WTC11 (cell line): ENCODE data around the gene TMCC2. TPM values are rescaled to one million over a fixed set of nuclear protein-coding genes. Genes with fewer than 3 reads are reported as not detected.
A peak's percentile ranks its signal among the peaks of the same experiment; 100 is the strongest.

ENCODE experiments used
- ARID4B ChIP-seq: sonication (generic); formaldehyde crosslinking; IDR thresholded peaks from 2 replicates; pipeline ENCODE4 v1.8.0; 2023; ENCODE audit warnings: missing genetic modification reagents, mild to moderate bottlenecking, borderline replicate concordance
- ESRRA ChIP-seq: sonication (generic); formaldehyde crosslinking; IDR thresholded peaks from 2 replicates; pipeline ENCODE4 v1.8.1; 2022; ENCODE audit warnings: mild to moderate bottlenecking, missing genetic modification reagents, borderline replicate concordance
- FOXJ3 ChIP-seq: sonication (generic); formaldehyde crosslinking; IDR thresholded peaks from 2 replicates; pipeline ENCODE4 v1.9.0; 2021; ENCODE audit warnings: missing genetic modification reagents, mild to moderate bottlenecking, borderline replicate concordance
- GRHL2 ChIP-seq: fragments of 250-450 bp; sonication (Bioruptor Pico); IDR thresholded peaks from 2 replicates; pipeline ENCODE4 v1.8.0; 2022; ENCODE audit warnings: mild to moderate bottlenecking, moderate library complexity; ENCODE audit not compliant: insufficient replicate concordance, severe bottlenecking
- JAZF1 ChIP-seq: fragments of 250-450 bp; sonication (Bioruptor Pico); IDR thresholded peaks from 2 replicates; pipeline ENCODE4 v1.9.0; 2021; ENCODE audit warnings: moderate library complexity, mild to moderate bottlenecking, inconsistent platforms
- JUN ChIP-seq: sonication (generic); formaldehyde crosslinking; IDR thresholded peaks from 2 replicates; pipeline ENCODE4 v1.8.0; 2023; ENCODE audit warnings: mild to moderate bottlenecking, missing genetic modification reagents
- MAX ChIP-seq: sonication (generic); formaldehyde crosslinking; IDR thresholded peaks from 2 replicates; pipeline ENCODE4 v1.8.0; 2022; ENCODE audit warnings: mild to moderate bottlenecking, missing genetic modification reagents
- MXD4 ChIP-seq: fragments of 250-450 bp; sonication (Bioruptor Pico); IDR thresholded peaks from 2 replicates; pipeline ENCODE4 v1.8.0; 2021; ENCODE audit warnings: mild to moderate bottlenecking, moderate library complexity, borderline replicate concordance
- NR1H2 ChIP-seq: sonication (generic); formaldehyde crosslinking; IDR thresholded peaks from 2 replicates; pipeline ENCODE4 v1.9.0; 2021; ENCODE audit warnings: mild to moderate bottlenecking, moderate library complexity, missing genetic modification reagents
- ZBTB21 ChIP-seq: sonication (generic); formaldehyde crosslinking; IDR thresholded peaks from 2 replicates; pipeline ENCODE4 v1.8.1; 2023; ENCODE audit warnings: mild to moderate bottlenecking, missing genetic modification reagents, borderline replicate concordance
- ZNF219 ChIP-seq: sonication (generic); formaldehyde crosslinking; IDR thresholded peaks from 2 replicates; pipeline ENCODE4 v1.8.0; 2023; ENCODE audit warnings: missing genetic modification reagents, mild to moderate bottlenecking, borderline replicate concordance
- ZNF263 ChIP-seq: sonication (generic); formaldehyde crosslinking; IDR thresholded peaks from 2 replicates; pipeline ENCODE4 v1.8.1; 2022; ENCODE audit warnings: low read depth, mild to moderate bottlenecking, moderate library complexity, missing genetic modification reagents
- ZNF416 ChIP-seq: fragments of 250-450 bp; sonication (Bioruptor Pico); IDR thresholded peaks from 2 replicates; pipeline ENCODE4 v1.9.0; 2021; ENCODE audit warnings: mild to moderate bottlenecking, inconsistent platforms
- total RNA-seq: library from RNA; stranded (reverse); gene quantifications from 3 replicates; pipeline ENCODE4 v1.2.3, GENCODE V29; 2021
- TF ChIP-seq, protein P1 (sequence below): sonication (generic); formaldehyde crosslinking; IDR thresholded peaks from 2 replicates; pipeline ENCODE4 v1.8.0; 2023; ENCODE audit warnings: mild to moderate bottlenecking, missing genetic modification reagents
- TF ChIP-seq, protein P2 (sequence below): sonication (generic); formaldehyde crosslinking; IDR thresholded peaks from 2 replicates; pipeline ENCODE4 v1.8.1; 2022; ENCODE audit warnings: low read depth, mild to moderate bottlenecking, moderate library complexity, missing genetic modification reagents, borderline replicate concordance
- TF ChIP-seq, protein P3 (sequence below): fragments of 250-450 bp; sonication (Bioruptor Pico); conservative IDR thresholded peaks from 2 replicates; pipeline ENCODE4 v1.9.0; 2021; ENCODE audit warnings: mild to moderate bottlenecking
- TF ChIP-seq, protein P4 (sequence below): sonication (generic); formaldehyde crosslinking; IDR thresholded peaks from 2 replicates; pipeline ENCODE4 v1.8.1; 2022; ENCODE audit warnings: missing genetic modification reagents, borderline replicate concordance
- TF ChIP-seq, protein P5 (sequence below): sonication (generic); formaldehyde crosslinking; IDR thresholded peaks from 2 replicates; pipeline ENCODE4 v1.8.0; 2022; ENCODE audit warnings: missing genetic modification reagents

TMCC2 gene
- total RNA-seq, 1 experiment from 2014 or later, result 9.5 TPM

GRCh38 chr1:205211169-205211838 is 16.4 kb upstream of the TMCC2 start, which contains the start of gene DSTYK (continued):
- TF ChIP-seq, protein P1, sequence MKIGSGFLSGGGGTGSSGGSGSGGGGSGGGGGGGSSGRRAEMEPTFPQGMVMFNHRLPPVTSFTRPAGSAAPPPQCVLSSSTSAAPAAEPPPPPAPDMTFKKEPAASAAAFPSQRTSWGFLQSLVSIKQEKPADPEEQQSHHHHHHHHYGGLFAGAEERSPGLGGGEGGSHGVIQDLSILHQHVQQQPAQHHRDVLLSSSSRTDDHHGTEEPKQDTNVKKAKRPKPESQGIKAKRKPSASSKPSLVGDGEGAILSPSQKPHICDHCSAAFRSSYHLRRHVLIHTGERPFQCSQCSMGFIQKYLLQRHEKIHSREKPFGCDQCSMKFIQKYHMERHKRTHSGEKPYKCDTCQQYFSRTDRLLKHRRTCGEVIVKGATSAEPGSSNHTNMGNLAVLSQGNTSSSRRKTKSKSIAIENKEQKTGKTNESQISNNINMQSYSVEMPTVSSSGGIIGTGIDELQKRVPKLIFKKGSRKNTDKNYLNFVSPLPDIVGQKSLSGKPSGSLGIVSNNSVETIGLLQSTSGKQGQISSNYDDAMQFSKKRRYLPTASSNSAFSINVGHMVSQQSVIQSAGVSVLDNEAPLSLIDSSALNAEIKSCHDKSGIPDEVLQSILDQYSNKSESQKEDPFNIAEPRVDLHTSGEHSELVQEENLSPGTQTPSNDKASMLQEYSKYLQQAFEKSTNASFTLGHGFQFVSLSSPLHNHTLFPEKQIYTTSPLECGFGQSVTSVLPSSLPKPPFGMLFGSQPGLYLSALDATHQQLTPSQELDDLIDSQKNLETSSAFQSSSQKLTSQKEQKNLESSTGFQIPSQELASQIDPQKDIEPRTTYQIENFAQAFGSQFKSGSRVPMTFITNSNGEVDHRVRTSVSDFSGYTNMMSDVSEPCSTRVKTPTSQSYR (CRISPR knock-in tag), result 0 out of 2 replicates have a peak, but pooled peaks have one; percentile 37
- peak; percentile 63; the same call in 1 of the 2 replicates for TF ChIP-seq MAX (CRISPR knock-in tag)
- TF ChIP-seq JUN, result peak; percentile 69; the same call in 1 of the 2 replicates
- no peak for TF ChIP-seq FOXJ3 (CRISPR knock-in tag)
- TF ChIP-seq ARID4B, result peak; percentile 93; the same call in 1 of the 2 replicates
- no peak for TF ChIP-seq GRHL2 (CRISPR knock-in tag)
- peak; percentile 58; the same call in 1 of the 2 replicates for TF ChIP-seq ESRRA (CRISPR knock-in tag)
- TF ChIP-seq ZNF416, result no peak
- TF ChIP-seq ZNF263, result peak; percentile 88
- TF ChIP-seq, protein P2, sequence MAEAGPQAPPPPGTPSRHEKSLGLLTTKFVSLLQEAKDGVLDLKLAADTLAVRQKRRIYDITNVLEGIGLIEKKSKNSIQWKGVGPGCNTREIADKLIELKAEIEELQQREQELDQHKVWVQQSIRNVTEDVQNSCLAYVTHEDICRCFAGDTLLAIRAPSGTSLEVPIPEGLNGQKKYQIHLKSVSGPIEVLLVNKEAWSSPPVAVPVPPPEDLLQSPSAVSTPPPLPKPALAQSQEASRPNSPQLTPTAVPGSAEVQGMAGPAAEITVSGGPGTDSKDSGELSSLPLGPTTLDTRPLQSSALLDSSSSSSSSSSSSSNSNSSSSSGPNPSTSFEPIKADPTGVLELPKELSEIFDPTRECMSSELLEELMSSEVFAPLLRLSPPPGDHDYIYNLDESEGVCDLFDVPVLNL, result no peak
- TF ChIP-seq ZBTB21, result no peak
- no peak for TF ChIP-seq NR1H2 (CRISPR knock-in tag)
- TF ChIP-seq, protein P3, sequence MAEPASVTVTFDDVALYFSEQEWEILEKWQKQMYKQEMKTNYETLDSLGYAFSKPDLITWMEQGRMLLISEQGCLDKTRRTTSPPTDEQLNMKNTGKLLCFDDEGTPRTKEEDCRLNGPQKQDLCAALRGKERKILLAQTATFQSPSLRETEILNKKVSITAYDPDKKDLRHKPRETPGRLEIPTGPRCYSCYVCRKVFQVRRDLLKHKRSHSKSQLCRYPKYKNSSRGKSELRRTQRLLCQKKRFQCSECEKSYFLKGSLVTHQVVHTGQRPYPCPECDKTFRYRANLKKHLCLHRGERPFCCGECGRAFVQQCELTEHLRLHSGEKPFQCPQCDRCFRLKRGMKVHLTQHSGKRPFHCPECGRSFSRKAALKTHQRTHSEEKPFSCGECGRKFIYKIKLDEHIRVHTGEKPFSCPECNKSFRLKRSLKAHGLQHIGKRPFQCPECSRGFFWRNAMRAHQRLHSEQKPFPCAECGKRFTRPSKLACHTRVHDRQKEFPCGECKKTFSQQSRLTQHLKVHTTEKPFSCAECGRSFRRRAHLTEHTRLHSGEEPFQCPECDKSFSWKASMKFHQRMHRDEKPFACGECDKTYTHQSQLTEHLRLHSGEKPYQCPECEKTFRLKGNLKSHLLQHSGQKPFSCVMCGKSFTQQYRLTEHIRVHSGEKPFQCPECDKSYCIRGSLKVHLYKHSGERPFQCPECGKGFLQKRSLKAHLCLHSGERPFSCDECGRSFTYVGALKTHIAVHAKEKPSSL, result no peak
- TF ChIP-seq JAZF1 (CRISPR knock-in tag), result no peak
- TF ChIP-seq, protein P4, sequence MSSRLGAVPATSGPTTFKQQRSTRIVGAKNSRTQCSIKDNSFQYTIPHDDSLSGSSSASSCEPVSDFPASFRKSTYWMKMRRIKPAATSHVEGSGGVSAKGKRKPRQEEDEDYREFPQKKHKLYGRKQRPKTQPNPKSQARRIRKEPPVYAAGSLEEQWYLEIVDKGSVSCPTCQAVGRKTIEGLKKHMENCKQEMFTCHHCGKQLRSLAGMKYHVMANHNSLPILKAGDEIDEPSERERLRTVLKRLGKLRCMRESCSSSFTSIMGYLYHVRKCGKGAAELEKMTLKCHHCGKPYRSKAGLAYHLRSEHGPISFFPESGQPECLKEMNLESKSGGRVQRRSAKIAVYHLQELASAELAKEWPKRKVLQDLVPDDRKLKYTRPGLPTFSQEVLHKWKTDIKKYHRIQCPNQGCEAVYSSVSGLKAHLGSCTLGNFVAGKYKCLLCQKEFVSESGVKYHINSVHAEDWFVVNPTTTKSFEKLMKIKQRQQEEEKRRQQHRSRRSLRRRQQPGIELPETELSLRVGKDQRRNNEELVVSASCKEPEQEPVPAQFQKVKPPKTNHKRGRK (CRISPR knock-in tag), result no peak
- TF ChIP-seq MXD4, result no peak
- no peak for TF ChIP-seq ZNF219
- TF ChIP-seq, protein P5, sequence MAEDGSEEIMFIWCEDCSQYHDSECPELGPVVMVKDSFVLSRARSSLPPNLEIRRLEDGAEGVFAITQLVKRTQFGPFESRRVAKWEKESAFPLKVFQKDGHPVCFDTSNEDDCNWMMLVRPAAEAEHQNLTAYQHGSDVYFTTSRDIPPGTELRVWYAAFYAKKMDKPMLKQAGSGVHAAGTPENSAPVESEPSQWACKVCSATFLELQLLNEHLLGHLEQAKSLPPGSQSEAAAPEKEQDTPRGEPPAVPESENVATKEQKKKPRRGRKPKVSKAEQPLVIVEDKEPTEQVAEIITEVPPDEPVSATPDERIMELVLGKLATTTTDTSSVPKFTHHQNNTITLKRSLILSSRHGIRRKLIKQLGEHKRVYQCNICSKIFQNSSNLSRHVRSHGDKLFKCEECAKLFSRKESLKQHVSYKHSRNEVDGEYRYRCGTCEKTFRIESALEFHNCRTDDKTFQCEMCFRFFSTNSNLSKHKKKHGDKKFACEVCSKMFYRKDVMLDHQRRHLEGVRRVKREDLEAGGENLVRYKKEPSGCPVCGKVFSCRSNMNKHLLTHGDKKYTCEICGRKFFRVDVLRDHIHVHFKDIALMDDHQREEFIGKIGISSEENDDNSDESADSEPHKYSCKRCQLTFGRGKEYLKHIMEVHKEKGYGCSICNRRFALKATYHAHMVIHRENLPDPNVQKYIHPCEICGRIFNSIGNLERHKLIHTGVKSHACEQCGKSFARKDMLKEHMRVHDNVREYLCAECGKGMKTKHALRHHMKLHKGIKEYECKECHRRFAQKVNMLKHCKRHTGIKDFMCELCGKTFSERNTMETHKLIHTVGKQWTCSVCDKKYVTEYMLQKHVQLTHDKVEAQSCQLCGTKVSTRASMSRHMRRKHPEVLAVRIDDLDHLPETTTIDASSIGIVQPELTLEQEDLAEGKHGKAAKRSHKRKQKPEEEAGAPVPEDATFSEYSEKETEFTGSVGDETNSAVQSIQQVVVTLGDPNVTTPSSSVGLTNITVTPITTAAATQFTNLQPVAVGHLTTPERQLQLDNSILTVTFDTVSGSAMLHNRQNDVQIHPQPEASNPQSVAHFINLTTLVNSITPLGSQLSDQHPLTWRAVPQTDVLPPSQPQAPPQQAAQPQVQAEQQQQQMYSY (CRISPR knock-in tag), result 0 out of 2 replicates have a peak, but pooled peaks have one; percentile 9
